GM21576 (cell line): ENCODE data around the gene LRP5.
"Not testable (repeated sequence)": the region's sequence is repeated elsewhere in the genome, so short reads cannot be mapped to it uniquely, and the experiment has no call there.

Experiments used
- ATAC-seq: cut with Tn5 transposase; IDR thresholded peaks from one replicate; pipeline ENCODE4 v1.9.1; 2021; ENCODE audit warnings: mild to moderate bottlenecking, moderate library complexity; ENCODE audit not compliant: unreplicated experiment

LRP5 gene

DNA sequence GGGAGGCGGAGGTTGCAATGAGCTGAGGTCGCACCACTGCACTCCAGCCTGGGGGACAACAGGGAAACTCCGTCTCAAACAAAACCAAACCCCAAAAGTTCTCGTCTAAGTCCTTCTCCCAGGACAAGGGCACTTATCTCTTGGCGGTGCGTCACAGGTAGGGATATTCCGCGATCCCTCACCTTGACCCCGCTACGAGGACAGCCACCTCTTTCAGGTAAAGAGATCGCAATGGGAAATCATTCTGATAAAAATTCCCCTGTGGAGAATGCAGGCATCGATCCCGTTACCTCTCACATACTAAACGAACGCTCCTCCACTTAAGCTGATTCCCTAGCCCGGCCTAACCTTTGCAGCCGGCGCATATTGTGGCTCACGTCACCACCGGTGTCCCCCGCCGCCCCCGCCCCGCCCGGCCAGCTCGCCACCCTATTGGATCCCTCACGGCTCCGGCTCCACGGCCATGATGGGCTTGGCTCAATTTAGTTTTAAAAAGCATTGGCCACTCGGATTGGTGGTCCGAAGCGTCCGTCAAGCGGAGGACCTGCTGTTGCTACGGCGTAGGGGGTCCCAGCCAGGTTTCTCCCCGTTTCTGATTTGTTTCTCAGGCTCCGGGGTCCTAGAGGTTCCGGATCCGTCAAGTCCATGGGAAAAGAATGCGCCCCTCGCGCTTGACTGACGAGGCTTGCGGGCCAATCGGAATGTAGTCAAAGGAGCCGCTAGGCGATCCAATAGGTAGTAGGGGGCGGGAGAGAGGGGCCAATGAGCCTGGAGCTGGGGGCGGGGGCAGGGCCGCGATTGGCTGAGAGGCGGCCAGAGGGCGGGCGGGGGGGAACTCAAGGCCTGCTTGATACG lies 147.7 kb downstream of the LRP5 start:
- peak; percentile 78 for ATAC-seq

- peak; percentile 33 for ATAC-seq
Measured at GRCh38 chr11:68460741-68461574, 148.6 kb downstream of the LRP5 start, which contains the start of gene PPP6R3. PPP6R3 (plus strand) TSS chr11:68460752; CDS start chr11:68537665, 76,913 bp downstream.

GRCh38 chr11:68461575-68461917 lies 149.2 kb downstream of the LRP5 start:
- no peak for ATAC-seq

- no peak for ATAC-seq
Measured at GRCh38 chr11:68463714-68464113, 151.3 kb downstream of the LRP5 start.

GRCh38 chr11:68467201-68467834 lies 154.9 kb downstream of the LRP5 start:
- ATAC-seq, result no peak

DNA sequence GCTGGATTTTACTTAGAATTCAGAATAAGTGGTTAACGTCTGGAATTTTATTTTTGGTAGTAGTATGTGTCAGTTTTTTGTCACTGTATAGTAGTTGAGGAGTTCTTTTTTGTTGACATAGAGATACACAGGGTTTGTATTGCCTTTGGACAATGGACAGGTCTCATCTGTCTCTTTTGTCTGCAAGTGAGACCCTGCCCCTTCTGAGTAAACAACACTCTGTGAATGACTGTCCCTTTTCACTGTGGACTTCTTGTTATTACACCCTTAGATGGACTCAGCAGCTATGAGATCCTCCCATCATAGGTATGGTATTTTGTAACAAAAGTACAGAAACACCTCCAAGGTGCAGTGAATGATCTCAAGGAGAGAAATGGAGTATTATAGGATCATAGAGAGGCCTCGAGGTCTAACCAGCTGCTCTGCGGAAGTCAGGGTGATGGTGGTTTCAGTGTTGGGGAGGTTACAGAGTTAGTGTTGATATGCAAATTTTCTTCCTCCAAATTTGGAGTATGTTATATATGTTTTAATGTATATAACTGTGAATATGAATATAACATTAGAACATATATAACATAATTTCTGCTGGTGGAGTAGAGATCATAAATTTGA lies 155.9 kb downstream of the LRP5 start:
- peak; percentile 54 for ATAC-seq

- ATAC-seq, result no peak
Measured at GRCh38 chr11:68469122-68469521, 156.7 kb downstream of the LRP5 start.

GRCh38 chr11:68469642-68470041 lies 157.3 kb downstream of the LRP5 start:
- ATAC-seq, result no peak

DNA sequence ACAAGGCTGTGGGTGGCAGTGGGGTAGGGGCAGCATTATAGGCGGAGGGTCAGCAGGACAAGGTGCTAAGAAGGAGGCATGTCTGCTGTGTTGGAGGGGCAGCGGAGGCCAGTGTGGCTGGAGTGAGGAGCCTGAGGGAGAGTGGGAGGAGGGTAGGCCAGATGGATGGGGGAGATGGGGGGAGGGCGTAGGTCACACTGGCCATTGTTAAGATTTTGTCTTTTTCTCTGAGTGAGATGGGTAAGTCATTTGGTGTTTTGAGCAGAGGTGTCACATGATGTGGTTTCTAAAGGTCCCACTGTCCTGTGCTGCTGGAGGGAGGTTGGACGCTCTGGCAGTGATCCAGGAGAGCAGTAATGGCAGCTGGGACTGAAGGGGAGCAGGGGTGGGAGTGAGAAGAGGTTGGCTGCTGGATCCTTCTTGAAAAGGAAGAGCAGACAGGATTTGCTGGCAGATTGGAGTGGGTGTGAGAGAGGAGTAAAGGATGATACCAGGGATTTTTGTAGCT lies 158.0 kb downstream of the LRP5 start:
- no peak for ATAC-seq

- no peak for ATAC-seq
Measured at GRCh38 chr11:68471360-68472340, 159.3 kb downstream of the LRP5 start.

- ATAC-seq, result no peak
Measured at GRCh38 chr11:68472778-68473177, 160.4 kb downstream of the LRP5 start.

DNA sequence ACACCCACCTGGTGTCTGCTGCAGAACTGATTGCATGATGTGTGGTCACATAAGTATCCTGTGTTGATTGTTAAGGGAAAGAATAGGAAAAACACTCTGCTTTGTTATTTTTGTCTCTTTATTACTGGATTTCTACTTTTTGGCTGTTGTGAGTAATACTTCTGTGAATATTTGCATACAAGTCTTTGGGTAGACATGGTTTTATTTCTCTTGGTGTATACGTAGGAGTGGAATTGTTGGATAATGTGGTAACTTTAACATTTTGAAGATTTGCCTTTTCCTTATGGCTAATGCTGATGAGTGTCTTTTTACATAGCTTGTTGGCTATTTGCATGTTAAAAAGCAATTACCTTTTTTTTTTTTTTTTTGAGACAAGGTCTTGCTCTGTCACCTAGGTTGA lies 161.3 kb downstream of the LRP5 start:
- no peak for ATAC-seq

- ATAC-seq, result not testable (repeated sequence)
Measured at GRCh38 chr11:68475626-68476025, 163.2 kb downstream of the LRP5 start.

- no peak for ATAC-seq
Measured at GRCh38 chr11:68479390-68479789, 167.0 kb downstream of the LRP5 start.

DNA sequence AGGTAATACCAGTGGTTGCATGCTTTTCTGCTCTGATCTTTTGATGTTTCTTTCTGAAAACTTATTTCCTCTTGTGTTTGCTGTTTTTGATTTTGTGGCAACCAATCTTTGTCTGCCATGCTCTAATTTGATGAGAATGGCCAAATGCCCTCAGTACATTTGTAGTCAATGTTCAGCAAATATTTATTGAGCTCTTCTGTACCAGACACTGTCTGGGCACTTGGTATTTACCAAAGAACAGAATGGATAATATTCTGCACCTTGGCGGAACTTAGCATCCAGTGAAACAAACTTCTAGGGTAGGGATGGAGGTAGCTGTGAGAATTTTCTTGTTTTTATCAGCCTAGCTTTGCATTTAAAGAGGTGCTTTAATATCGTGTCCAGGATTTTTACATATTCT lies 167.8 kb downstream of the LRP5 start:
- no peak for ATAC-seq

GRCh38 chr11:68480852-68481510 lies 168.6 kb downstream of the LRP5 start:
- no peak for ATAC-seq

DNA sequence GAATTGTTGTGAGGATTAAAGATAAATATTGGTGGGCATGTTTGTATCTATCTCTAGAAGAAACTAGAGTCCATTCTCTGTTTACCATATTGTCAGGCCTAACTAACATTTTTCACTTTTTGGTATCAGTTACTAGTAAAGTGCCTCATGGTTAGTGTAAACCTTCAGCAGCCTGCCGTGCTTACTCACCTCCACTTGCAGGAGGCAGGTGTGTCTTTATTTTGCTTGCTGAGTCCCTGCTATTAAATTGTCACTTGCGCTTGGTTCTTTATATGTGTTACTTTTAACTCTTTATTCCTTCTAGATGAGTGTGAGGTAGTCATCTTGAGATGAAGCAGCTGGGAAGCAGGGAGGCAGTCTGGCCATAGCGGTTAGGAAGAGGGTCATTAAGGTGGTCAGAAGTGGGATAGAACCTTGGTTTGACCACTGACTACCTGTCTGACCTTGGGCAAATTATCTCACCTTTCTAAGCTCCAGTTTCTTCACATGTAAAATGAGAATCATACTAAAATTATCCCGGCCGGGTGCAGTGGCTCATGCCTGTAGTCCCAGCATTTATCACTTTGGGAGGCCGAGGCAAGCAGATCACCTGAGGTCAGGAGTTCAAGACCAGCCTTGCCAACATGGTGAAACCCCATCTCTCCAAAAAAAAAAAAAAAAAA lies 169.3 kb downstream of the LRP5 start:
- no peak for ATAC-seq

- no peak for ATAC-seq
Measured at GRCh38 chr11:68488623-68489022, 176.2 kb downstream of the LRP5 start.
